Esophagus squamous epithelium (tissue), 5 donors: ENCODE results near the gene PLEKHG4. TPM values are rescaled to one million over a fixed set of nuclear protein-coding genes. Genes with fewer than 3 reads are reported as not detected.

Experiments
- DNase-seq: peaks from one replicate; lab custom pipeline; 2025; lab: John Stamatoyannopoulos, UW
- H3K27ac ChIP-seq, 4 donors: fragments of 200-600 bp; sonication (generic); one replicate each; pipeline ENCODE4 v1.5.1; 2016 to 2019; ENCODE audit warnings: mild to moderate bottlenecking in 1 of 4
- H3K27me3 ChIP-seq, 4 donors: fragments of 200-600 bp; sonication (generic); 1 replicate in 3 of 4; 2 replicates in 1 of 4; pipeline versions ENCODE4 v1.5.1 to v1.6.0; 2017 to 2021; ENCODE audit warnings: antibody characterized with exemption in 1 of 4
- H3K36me3 ChIP-seq, 3 donors: fragments of 200-600 bp; sonication (generic); one replicate each; pipeline ENCODE4 v1.5.1; 2016 to 2019
- H3K4me1 ChIP-seq, 3 donors: fragments of 200-600 bp; sonication (generic); one replicate each; pipeline ENCODE4 v1.5.1; 2017 to 2019
- H3K4me3 ChIP-seq, 4 donors: fragments of 200-600 bp; sonication (generic); 1 replicate in 3 of 4; 2 replicates in 1 of 4; pipeline ENCODE4 v1.5.1; 2016 to 2019; ENCODE audit warnings: mild to moderate bottlenecking in 2 of 4, moderate library complexity in 1 of 4
- H3K9me3 ChIP-seq, 3 donors: fragments of 200-600 bp; sonication (generic); one replicate each; pipeline ENCODE4 v1.5.1; 2016 to 2019
- POLR2A ChIP-seq, 4 donors: fragments of 450-650 bp; IDR thresholded peaks; one replicate each; pipeline ENCODE4 v1.6.1; 2017; ENCODE audit warnings: antibody characterized with exemption in 4 of 4, mild to moderate bottlenecking in 4 of 4, moderate library complexity in 3 of 4
- WGBS, 2 donors: methylation state at CpG; one replicate each; pipeline ENCODE4 v1.1.5; 2018; 5-methylcytosine and 5-hydroxymethylcytosine counted together
- intact Hi-C: fragments of 100-400 bp; cut with DNase I; formaldehyde crosslinking; loops from one replicate; pipeline ENCODE4 v1.15.0; 2022
- total RNA-seq, 4 donors: library from RNA; depleted of rRNA; stranded (reverse); fragments of >200 nt; gene quantifications; one replicate each; pipeline ENCODE4 v1.1.0, GENCODE V29; 2016
- TF ChIP-seq, protein P1 (sequence below), 6 experiments: fragments of 450-650 bp in 4 of 6; fragments of 200-600 bp in 2 of 6; sonication (generic) in 2 of 6; IDR thresholded peaks; one replicate each; pipeline ENCODE4 v1.5.1; 2016 to 2019; ENCODE audit warnings: antibody characterized with exemption in 6 of 6, mild to moderate bottlenecking in 4 of 6, moderate library complexity in 4 of 6
- donor health status: DM: yes; HTN: yes; CAD: no.

Gene PLEKHG4
- total RNA-seq, 4 donors from 2014 or later, result 5.0 to 11.4 (median 7.5) TPM

GRCh38 chr16:67250045-67250327, 29.3 kb upstream of the PLEKHG4 start:
- DNase-seq, result no peak

DNA sequence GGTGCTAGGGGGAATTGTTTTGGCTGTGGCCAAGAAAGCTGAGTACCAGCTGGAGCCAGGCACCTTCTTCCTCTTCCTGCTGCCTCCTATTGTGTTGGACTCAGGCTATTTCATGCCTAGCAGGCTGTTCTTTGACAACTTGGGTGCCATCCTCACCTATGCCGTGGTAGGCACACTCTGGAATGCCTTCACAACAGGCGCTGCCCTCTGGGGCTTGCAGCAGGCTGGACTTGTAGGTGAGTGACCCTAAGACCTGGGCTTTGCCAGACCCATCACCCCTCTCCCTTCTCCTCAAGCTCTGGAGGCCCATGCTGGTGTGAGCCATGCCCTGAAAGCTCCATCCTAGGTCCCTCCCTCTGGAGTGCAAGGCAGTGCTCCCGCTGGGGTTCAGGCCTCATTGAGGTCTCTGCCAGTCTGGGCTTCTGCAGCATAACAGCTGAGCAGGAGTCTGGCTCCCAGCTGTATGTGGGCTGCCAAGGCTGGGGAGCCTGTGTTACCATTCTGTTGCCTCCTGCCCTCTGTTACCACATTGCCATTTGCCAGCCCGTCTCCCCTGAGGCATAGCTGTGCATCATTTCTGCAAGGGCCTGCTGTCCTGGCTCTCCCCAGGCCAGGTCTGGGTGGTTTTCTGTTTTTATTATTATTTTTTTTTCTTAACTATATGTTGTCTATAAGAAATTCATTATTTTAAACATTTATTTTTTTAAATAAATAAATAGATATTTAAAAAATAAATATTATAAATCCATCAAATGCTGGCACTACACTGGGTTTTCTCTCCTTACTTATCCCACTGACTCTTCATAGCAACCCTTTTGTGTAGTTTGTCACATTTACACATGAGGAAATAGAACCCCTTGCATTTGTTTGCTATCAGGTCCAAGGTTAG, 26.5 kb upstream of the PLEKHG4 start:
- H3K27me3 ChIP-seq, result peaks cover 0 to 67% (median 2%) of the 10 kb centered on the region in 4 donors
- WGBS, 2 donors, result 81 to 96% methylated on average over 1 to 3 of the region's 4 CpGs

More at GRCh38 chr16:67250045-67250327, 29.3 kb upstream of the PLEKHG4 start:
- peaks cover 0 to 44% (median 2%) of the 10 kb centered on the region in 4 donors for H3K27me3 ChIP-seq
- whole genome bisulfite sequencing, 2 donors, result 67 to 76% methylated on average over 4 of the region's 4 CpGs
- TF ChIP-seq, protein P1, sequence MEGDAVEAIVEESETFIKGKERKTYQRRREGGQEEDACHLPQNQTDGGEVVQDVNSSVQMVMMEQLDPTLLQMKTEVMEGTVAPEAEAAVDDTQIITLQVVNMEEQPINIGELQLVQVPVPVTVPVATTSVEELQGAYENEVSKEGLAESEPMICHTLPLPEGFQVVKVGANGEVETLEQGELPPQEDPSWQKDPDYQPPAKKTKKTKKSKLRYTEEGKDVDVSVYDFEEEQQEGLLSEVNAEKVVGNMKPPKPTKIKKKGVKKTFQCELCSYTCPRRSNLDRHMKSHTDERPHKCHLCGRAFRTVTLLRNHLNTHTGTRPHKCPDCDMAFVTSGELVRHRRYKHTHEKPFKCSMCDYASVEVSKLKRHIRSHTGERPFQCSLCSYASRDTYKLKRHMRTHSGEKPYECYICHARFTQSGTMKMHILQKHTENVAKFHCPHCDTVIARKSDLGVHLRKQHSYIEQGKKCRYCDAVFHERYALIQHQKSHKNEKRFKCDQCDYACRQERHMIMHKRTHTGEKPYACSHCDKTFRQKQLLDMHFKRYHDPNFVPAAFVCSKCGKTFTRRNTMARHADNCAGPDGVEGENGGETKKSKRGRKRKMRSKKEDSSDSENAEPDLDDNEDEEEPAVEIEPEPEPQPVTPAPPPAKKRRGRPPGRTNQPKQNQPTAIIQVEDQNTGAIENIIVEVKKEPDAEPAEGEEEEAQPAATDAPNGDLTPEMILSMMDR (IDR thresholded peaks at IDR 0.05), result no peak
- no peak for TF ChIP-seq POLR2A (IDR thresholded peaks at IDR 0.05)
- H3K4me3 ChIP-seq, result no peak overlapping the region
- peaks cover 26 to 46% (median 30%) of the 10 kb centered on the region in 3 donors for H3K4me1 ChIP-seq
- intact Hi-C loops, result no loop called here
- H3K36me3 ChIP-seq, result no peaks in the 10 kb centered on the region
- no peaks in the 10 kb centered on the region for H3K9me3 ChIP-seq
- no peak overlapping the region for H3K27ac ChIP-seq

GRCh38 chr16:67254801-67255552, 24.4 kb upstream of the PLEKHG4 start:
- H3K27me3 ChIP-seq, result peaks cover 0 to 46% (median 0%) of the 10 kb centered on the region in 4 donors
- H3K27ac ChIP-seq, result no peak overlapping the region
- WGBS, 2 donors, result 88 to 93% methylated on average over 10 of the region's 18 CpGs
- no peaks in the 10 kb centered on the region for H3K9me3 ChIP-seq
- TF ChIP-seq POLR2A (IDR thresholded peaks at IDR 0.05), result no peak
- TF ChIP-seq, protein P1 (IDR thresholded peaks at IDR 0.05), result no peak
- no peaks in the 10 kb centered on the region for H3K4me1 ChIP-seq
- H3K36me3 ChIP-seq, result no peaks in the 10 kb centered on the region
- intact Hi-C loops, result no loop called here
- no peak for DNase-seq
- H3K4me3 ChIP-seq, result no peak overlapping the region

More for the DNA sequence above, 26.5 kb upstream of the PLEKHG4 start:
- no peak overlapping the region for H3K27ac ChIP-seq
- no peak for DNase-seq
- no peaks in the 10 kb centered on the region for H3K36me3 ChIP-seq
- no peak for TF ChIP-seq POLR2A (IDR thresholded peaks at IDR 0.05)
- TF ChIP-seq, protein P1 (IDR thresholded peaks at IDR 0.05), result no peak
- no peak overlapping the region for H3K4me3 ChIP-seq
- intact Hi-C loops, result no loop called here
- H3K9me3 ChIP-seq, result no peaks in the 10 kb centered on the region
- H3K4me1 ChIP-seq, result peaks cover 12 to 20% (median 17%) of the 10 kb centered on the region in 3 donors

DNA sequence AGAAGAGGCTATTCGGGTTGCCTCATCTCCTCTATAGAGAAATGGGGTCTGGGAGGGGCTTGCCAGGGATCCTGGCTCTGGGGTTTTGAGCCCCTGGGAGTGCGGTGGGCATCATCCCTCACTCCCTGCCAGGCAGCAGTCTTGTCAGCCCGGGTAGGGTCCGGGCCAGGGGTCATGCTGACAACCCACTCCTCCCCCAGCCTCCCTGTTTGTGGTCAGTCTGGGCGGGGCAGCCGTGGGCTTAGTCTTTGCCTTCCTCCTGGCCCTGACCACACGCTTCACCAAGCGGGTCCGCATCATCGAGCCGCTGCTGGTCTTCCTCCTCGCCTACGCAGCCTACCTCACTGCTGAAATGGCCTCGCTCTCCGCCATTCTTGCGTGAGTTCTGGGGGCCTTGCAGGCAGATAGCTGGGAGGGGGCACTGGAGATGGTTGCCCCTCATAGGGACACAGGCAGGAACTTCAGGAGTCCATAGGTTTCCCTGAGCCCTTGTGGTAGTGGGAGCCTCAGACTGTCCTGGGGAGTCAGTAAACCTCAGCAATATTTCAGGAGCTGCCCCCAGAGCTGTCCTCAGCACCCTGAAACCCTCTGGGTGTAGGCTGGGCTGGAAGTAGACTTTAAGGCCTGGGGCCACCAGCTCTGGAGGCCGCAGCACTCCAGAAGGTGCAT, 23.6 kb upstream of the PLEKHG4 start:
- TF ChIP-seq, protein P1 (IDR thresholded peaks at IDR 0.05), result no peak
- TF ChIP-seq POLR2A (IDR thresholded peaks at IDR 0.05), result no peak
- WGBS, 2 donors, result 83 to 92% methylated on average over 1 to 11 of the region's 17 CpGs
- Histone ChIP-seq H3K9me3 (no peaks in the 10 kb centered on the region), H3K4me3 (no peak overlapping the region), H3K36me3 (no peaks in the 10 kb centered on the region), H3K27me3 (peaks cover 0 to 39% (median 0%) of the 10 kb centered on the region in 4 donors), H3K4me1 (no peaks in the 10 kb centered on the region), H3K27ac (no peak overlapping the region)
- intact Hi-C loops, result no loop called here
- no peak for DNase-seq
